CD4-positive, alpha-beta T cell treated with Interleukin-15 for 1 hour (primary cell): ENCODE results near the gene SNU13.
"Not testable (repeated sequence)": the region's sequence is repeated elsewhere in the genome, so short reads cannot be mapped to it uniquely, and the experiment has no call there.

ENCODE experiments used
- DNase-seq: peaks from one replicate; pipeline ENCODE4 v3.0.0-alpha.2; 2020

The SNU13 gene

DNA sequence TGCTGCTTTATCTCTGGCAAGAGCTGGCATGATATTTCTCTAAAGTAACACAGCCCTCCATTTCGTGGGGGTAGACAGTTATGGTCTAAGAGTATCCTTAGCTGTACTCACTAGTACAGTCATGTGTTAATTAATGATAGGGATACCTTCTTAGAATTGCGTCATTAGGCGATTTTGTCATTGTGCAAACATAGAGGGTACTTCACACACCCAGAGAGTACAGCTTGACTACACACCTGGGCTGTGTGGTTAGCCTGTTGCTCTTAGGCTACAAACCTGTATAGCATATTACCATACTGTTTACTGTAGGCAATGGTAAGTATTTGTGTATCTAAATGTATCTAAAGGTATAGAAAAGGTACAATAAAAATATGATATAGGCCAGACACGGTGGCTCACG is 50.5 kb downstream of the SNU13 start:
- no peak for DNase-seq

DNA sequence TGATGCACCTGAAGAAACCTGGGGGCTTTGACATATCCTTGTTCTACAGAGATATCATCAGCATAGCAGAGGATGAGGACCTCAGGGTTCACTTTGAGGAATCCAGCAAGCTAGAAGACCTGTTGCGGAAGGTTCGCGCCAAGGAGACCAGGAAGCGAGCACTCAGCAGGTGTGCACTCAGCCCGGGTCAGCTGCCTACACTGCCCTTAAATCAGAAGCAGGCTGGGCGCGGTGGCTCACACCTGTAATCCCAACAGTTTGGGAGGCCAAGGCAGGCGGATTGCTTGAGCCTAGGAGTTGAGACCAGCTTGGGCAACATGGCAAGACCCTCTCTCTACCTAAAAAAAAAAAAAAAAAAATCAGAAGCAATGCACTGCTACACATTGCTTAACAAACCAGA is 51.0 kb downstream of the SNU13 start:
- not testable (repeated sequence) for DNase-seq

- no peak for DNase-seq
Observed at GRCh38 chr22:41636467-41636866, 52.2 kb downstream of the SNU13 start.

GRCh38 chr22:41634610-41635009 is 54.1 kb downstream of the SNU13 start:
- DNase-seq = not testable (repeated sequence)

DNA sequence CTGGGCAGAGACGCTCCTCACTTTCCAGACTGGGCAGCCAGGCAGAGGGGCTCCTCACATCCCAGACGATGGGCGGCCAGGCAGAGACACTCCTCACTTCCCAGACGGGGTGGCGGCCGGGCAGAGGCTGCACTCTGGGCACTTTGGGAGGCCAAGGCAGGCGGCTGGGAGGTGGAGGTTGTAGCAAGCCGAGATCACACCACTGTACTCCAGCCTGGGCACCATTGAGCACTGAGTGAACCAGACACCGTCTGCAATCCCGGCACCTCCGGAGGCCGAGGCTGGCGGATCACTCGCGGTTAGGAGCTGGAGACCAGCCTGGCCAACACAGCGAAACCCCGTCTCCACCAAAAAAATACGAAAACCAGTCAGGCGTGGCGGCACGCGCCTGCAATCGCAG is 57.1 kb downstream of the SNU13 start:
- DNase-seq = not testable (repeated sequence)

DNA sequence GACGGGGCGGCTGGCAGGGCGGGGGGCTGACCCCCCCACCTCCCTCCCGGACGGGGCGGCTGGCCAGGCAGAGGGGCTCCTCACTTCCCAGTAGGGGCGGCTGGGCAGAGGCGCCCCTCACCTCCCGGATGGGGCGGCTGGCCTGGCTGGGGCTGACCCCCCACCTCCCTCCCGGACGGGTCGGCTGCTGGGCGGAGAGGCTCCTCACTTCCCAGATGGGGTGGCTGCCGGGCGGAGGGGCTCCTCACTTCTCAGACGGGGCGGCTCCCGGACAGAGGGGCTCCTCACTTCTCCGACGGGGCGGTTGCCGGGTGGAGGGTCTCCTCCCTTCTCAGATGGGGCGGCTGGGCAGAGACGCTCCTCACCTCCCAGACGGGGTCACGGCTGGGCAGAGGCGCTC is 57.6 kb downstream of the SNU13 start:
- not testable (repeated sequence) for DNase-seq

- no peak for DNase-seq
Observed at GRCh38 chr22:41625577-41625976, 63.1 kb downstream of the SNU13 start.
